Measurements from ENCODE around the gene NKX2-2. TPM values are rescaled to one million over a fixed set of nuclear protein-coding genes. Genes with fewer than 3 reads are reported as not detected.

NKX2-2 gene
- total and polyA plus RNA-seq, 2 of the 8 experiments (the other 6 are each of a cell fraction or from before 2014, with no cell fraction given), result not detected

DNA sequence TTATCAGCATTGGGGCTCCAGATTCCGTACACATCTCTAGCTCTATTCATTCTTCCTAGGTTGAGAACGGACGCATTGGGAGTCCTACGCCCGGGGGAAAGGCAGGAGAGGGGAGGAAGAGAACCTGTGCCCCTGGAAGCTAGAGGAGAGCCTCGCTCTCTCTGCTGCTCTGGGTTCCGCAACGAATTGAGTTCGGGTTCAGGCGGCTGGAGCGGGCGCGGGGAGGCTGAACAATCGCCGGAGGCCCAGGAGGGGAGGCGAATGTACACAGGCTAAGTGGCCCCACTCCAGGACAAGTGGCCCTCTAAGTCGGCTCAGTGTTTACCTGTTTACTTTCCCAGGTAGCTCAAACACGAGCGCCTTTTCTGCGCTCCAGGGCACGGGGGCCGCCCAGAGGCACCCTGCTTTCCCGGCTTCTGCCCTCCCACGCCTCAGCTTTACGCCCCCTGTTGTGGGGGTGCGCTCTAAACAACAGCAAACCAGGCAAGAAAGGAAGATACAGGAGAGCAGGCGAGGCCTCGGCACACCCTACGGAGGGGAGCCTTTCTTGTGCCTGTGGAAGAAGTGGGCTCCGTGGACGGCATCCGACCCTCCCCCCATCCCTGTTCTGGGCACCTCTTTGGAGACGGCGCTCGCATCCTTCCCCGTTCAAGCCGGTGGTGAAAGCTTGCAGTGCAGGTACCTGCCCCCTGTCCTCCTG lies 4.6 kb upstream of the NKX2-2 start (continued):
- TF ChIP-seq, protein P1, sequence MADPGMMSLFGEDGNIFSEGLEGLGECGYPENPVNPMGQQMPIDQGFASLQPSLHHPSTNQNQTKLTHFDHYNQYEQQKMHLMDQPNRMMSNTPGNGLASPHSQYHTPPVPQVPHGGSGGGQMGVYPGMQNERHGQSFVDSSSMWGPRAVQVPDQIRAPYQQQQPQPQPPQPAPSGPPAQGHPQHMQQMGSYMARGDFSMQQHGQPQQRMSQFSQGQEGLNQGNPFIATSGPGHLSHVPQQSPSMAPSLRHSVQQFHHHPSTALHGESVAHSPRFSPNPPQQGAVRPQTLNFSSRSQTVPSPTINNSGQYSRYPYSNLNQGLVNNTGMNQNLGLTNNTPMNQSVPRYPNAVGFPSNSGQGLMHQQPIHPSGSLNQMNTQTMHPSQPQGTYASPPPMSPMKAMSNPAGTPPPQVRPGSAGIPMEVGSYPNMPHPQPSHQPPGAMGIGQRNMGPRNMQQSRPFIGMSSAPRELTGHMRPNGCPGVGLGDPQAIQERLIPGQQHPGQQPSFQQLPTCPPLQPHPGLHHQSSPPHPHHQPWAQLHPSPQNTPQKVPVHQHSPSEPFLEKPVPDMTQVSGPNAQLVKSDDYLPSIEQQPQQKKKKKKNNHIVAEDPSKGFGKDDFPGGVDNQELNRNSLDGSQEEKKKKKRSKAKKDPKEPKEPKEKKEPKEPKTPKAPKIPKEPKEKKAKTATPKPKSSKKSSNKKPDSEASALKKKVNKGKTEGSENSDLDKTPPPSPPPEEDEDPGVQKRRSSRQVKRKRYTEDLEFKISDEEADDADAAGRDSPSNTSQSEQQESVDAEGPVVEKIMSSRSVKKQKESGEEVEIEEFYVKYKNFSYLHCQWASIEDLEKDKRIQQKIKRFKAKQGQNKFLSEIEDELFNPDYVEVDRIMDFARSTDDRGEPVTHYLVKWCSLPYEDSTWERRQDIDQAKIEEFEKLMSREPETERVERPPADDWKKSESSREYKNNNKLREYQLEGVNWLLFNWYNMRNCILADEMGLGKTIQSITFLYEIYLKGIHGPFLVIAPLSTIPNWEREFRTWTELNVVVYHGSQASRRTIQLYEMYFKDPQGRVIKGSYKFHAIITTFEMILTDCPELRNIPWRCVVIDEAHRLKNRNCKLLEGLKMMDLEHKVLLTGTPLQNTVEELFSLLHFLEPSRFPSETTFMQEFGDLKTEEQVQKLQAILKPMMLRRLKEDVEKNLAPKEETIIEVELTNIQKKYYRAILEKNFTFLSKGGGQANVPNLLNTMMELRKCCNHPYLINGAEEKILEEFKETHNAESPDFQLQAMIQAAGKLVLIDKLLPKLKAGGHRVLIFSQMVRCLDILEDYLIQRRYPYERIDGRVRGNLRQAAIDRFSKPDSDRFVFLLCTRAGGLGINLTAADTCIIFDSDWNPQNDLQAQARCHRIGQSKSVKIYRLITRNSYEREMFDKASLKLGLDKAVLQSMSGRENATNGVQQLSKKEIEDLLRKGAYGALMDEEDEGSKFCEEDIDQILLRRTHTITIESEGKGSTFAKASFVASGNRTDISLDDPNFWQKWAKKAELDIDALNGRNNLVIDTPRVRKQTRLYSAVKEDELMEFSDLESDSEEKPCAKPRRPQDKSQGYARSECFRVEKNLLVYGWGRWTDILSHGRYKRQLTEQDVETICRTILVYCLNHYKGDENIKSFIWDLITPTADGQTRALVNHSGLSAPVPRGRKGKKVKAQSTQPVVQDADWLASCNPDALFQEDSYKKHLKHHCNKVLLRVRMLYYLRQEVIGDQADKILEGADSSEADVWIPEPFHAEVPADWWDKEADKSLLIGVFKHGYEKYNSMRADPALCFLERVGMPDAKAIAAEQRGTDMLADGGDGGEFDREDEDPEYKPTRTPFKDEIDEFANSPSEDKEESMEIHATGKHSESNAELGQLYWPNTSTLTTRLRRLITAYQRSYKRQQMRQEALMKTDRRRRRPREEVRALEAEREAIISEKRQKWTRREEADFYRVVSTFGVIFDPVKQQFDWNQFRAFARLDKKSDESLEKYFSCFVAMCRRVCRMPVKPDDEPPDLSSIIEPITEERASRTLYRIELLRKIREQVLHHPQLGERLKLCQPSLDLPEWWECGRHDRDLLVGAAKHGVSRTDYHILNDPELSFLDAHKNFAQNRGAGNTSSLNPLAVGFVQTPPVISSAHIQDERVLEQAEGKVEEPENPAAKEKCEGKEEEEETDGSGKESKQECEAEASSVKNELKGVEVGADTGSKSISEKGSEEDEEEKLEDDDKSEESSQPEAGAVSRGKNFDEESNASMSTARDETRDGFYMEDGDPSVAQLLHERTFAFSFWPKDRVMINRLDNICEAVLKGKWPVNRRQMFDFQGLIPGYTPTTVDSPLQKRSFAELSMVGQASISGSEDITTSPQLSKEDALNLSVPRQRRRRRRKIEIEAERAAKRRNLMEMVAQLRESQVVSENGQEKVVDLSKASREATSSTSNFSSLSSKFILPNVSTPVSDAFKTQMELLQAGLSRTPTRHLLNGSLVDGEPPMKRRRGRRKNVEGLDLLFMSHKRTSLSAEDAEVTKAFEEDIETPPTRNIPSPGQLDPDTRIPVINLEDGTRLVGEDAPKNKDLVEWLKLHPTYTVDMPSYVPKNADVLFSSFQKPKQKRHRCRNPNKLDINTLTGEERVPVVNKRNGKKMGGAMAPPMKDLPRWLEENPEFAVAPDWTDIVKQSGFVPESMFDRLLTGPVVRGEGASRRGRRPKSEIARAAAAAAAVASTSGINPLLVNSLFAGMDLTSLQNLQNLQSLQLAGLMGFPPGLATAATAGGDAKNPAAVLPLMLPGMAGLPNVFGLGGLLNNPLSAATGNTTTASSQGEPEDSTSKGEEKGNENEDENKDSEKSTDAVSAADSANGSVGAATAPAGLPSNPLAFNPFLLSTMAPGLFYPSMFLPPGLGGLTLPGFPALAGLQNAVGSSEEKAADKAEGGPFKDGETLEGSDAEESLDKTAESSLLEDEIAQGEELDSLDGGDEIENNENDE (IDR thresholded peaks at IDR 0.05; ENCODE audit: insufficient replicate concordance, low read length), result no peak
- TF ChIP-seq KDM4A (IDR thresholded peaks at IDR 0.05; ENCODE audit: low read depth, low read length, severe bottlenecking), result no peak
- TF ChIP-seq FOSL1 (IDR thresholded peaks at IDR 0.05; ENCODE audit: insufficient read depth, low read depth, low read length), result no peak
